Measurements from ENCODE around the gene CAB39. TPM values are rescaled to one million over a fixed set of nuclear protein-coding genes. Genes with fewer than 3 reads are reported as not detected.
"Not testable (repeated sequence)": the region's sequence is repeated elsewhere in the genome, so short reads cannot be mapped to it uniquely, and the experiment has no call there.

The CAB39 gene
- polyA plus RNA-seq, 1 experiment = 23.6 TPM

GRCh38 chr2:230719340-230719739 lies 6.7 kb downstream of the CAB39 start:
- H3K4me3 ChIP-seq (ENCODE audit: low read depth, low read length) = no peak overlapping the region
- ChIA-PET CTCF (no interaction called here), POLR2A (no interaction called here)
- no peak for TF ChIP-seq CTCF (IDR thresholded peaks at IDR 0.05; ENCODE audit: insufficient read depth, low read depth, low read length)
- no peaks in the 10 kb centered on the region for H3K27me3 ChIP-seq (ENCODE audit: control insufficient read depth, insufficient read depth, low read length)
- no peak for DNase-seq (ENCODE audit: low read depth)
- no peaks in the 10 kb centered on the region for H3K36me3 ChIP-seq (ENCODE audit: control insufficient read depth, insufficient read depth, low read length)

- no peak for DNase-seq (ENCODE audit: low read depth)
- H3K4me3 ChIP-seq (ENCODE audit: low read depth, low read length) = no peak overlapping the region
- CTCF ChIA-PET = interaction anchor here (3.1 kb wide), 1 partner anchor 77 kb away, joined by 9 read pairs; no protein-coding TSS in a partner anchor
- POLR2A ChIA-PET = no interaction called here
- peaks cover 2% of the 10 kb centered on the region; the same call in 1 of the 2 replicates for H3K36me3 ChIP-seq (ENCODE audit: control insufficient read depth, insufficient read depth, low read length)
- no peak for TF ChIP-seq CTCF (IDR thresholded peaks at IDR 0.05; ENCODE audit: insufficient read depth, low read depth, low read length)
- no peaks in the 10 kb centered on the region for H3K27me3 ChIP-seq (ENCODE audit: control insufficient read depth, insufficient read depth, low read length)
Observed at GRCh38 chr2:230721712-230722111, 9.1 kb downstream of the CAB39 start.

- Histone ChIP-seq H3K36me3 (ENCODE audit: control insufficient read depth, insufficient read depth, low read length) (peaks cover 2% of the 10 kb centered on the region; the same call in 1 of the 2 replicates), H3K27me3 (ENCODE audit: control insufficient read depth, insufficient read depth, low read length) (no peaks in the 10 kb centered on the region), H3K4me3 (ENCODE audit: low read depth, low read length) (no peak overlapping the region)
- DNase-seq (ENCODE audit: low read depth) = no peak
- POLR2A ChIA-PET = no interaction called here
- TF ChIP-seq CTCF (IDR thresholded peaks at IDR 0.05; ENCODE audit: insufficient read depth, low read depth, low read length) = no peak
- CTCF ChIA-PET = interaction anchor here (0.8 to 3.1 kb wide), 6 partner anchors 8 to 76 kb away, joined by 3 to 9 read pairs (median 4); no protein-coding TSS in a partner anchor
Observed at GRCh38 chr2:230722207-230722885, 9.7 kb downstream of the CAB39 start.

GRCh38 chr2:230723363-230723762 lies 10.7 kb downstream of the CAB39 start:
- ChIA-PET CTCF (interaction anchor here (0.6 to 1.3 kb wide), 4 partner anchors 8 to 38 kb away, joined by 3 to 5 read pairs (median 3); no protein-coding TSS in a partner anchor), POLR2A (no interaction called here)
- no peak for DNase-seq (ENCODE audit: low read depth)
- Histone ChIP-seq H3K4me3 (ENCODE audit: low read depth, low read length) (no peak overlapping the region), H3K36me3 (ENCODE audit: control insufficient read depth, insufficient read depth, low read length) (peaks cover 2% of the 10 kb centered on the region; the same call in 1 of the 2 replicates), H3K27me3 (ENCODE audit: control insufficient read depth, insufficient read depth, low read length) (no peaks in the 10 kb centered on the region)
- no peak for TF ChIP-seq CTCF (IDR thresholded peaks at IDR 0.05; ENCODE audit: insufficient read depth, low read depth, low read length)

- POLR2A ChIA-PET; DNase-seq (ENCODE audit: low read depth); H3K4me3 ChIP-seq (ENCODE audit: low read depth, low read length); H3K27me3 ChIP-seq (ENCODE audit: control insufficient read depth, insufficient read depth, low read length); H3K36me3 ChIP-seq (ENCODE audit: control insufficient read depth, insufficient read depth, low read length): not testable (repeated sequence)
- CTCF ChIA-PET = interaction anchor here (0.9 kb wide), 1 partner anchor 11 kb away, joined by 3 read pairs; no protein-coding TSS in a partner anchor
Observed at GRCh38 chr2:230724957-230725356, 12.3 kb downstream of the CAB39 start.
